Cardiac fibroblast (primary cell): ENCODE measurements around the gene NPS.

Source experiments
- DNase-seq, 2 donors: peaks; one replicate each; pipeline versions ENCODE4 v3.0.0 to v3.0.0-alpha.2; 2010; ENCODE audit warnings: low read depth in 2 of 2
- H3K4me3 ChIP-seq, 2 donors: replicated peaks in 1 of 2; 1 replicate in 1 of 2; 2 replicates in 1 of 2; pipeline ENCODE4 v1.5.1; 2011; ENCODE audit warnings: low read depth in 2 of 2, low read length in 2 of 2, mild to moderate bottlenecking in 2 of 2, moderate library complexity in 1 of 2
- TF ChIP-seq, protein P1 (sequence below): IDR thresholded peaks from one replicate; pipeline ENCODE4 v1.5.1; 2011; ENCODE audit warnings: low read depth, mild to moderate bottlenecking, low read length, inconsistent platforms

NPS gene

DNA sequence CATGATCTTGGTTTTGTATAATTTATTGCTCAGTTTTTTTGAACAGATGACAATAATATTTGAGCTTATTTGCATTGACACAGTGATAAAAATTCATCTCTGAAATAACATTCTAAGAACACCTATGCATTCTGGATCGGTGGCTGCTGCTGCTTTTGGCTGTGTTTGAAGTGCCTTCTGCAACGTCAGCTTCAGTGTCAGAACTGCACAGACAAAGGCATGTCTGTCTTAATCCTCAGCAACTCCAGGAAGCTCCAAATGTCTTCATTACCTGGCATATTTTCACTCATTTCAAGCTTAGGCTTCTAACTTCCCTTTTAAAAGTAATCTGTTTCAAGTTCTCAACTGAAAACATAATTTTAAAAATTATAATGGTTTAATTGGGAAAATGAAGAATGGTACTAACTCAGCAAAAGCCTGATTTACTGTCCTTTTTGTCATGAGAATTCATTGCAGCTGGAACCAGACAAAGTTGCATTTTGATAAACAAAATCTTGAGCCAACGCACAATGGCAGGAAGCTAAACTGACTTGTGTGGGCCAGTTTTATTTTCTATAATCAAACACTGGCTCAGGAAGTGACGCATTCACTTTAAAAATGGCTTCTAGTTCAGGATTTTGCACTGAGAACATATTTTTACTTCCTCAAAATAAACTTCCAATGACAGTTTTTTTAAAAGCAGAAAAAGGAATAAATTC lies 38.7 kb downstream of the NPS start:
- no peak for DNase-seq
- no peak overlapping the region for H3K4me3 ChIP-seq
- TF ChIP-seq, protein P1, sequence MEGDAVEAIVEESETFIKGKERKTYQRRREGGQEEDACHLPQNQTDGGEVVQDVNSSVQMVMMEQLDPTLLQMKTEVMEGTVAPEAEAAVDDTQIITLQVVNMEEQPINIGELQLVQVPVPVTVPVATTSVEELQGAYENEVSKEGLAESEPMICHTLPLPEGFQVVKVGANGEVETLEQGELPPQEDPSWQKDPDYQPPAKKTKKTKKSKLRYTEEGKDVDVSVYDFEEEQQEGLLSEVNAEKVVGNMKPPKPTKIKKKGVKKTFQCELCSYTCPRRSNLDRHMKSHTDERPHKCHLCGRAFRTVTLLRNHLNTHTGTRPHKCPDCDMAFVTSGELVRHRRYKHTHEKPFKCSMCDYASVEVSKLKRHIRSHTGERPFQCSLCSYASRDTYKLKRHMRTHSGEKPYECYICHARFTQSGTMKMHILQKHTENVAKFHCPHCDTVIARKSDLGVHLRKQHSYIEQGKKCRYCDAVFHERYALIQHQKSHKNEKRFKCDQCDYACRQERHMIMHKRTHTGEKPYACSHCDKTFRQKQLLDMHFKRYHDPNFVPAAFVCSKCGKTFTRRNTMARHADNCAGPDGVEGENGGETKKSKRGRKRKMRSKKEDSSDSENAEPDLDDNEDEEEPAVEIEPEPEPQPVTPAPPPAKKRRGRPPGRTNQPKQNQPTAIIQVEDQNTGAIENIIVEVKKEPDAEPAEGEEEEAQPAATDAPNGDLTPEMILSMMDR, result no peak

DNA sequence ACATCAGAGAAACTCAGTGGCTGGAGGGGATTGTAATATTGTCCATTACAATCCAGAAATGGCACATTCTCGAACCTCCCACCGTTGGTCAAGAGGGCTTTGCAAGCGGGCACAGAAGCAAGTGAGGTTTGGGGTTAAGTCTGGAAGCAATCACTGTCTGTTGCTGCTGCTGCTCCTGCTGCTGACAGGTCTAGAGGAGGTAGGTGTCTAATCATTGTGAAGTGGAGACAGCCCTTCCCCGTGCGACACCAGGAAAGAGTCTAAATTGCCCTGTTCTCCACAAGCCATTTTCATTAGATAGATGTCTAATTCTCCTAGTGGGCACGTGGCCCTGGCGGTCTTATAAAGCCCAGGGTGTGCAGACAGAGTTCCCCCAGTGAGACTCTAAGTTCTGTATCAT lies 43.5 kb downstream of the NPS start:
- TF ChIP-seq, protein P1, result no peak
- no peak for DNase-seq
- H3K4me3 ChIP-seq, result no peak overlapping the region

DNA sequence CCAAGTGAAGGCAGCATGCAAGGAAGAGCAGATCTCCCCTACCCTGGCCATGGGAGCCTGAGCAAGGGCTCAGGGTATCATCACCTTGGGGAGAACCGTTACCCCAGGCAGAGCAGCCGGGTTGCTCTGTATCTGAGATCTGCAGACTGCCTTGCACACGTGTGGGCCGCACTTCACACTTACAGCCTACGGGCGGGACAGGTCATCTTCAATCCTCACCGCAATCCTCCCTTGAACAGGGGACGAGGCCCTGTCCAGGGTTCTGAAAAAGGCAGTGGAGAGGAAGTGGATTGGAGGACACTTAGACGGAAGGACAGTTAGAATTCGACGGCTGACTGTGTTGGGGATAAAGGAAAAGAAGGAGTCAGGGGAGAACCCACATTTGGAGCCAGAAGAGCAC lies 51.4 kb downstream of the NPS start:
- no peak for DNase-seq
- TF ChIP-seq, protein P1, result no peak
- no peak overlapping the region for H3K4me3 ChIP-seq
